HEK293 (cell line): ENCODE measurements around the gene RANGAP1.
A peak's percentile ranks its signal among the peaks of the same experiment; 100 is the strongest.

Experiments
- CTCF ChIA-PET: fragments of 350-600 bp; formaldehyde crosslinking; extraction: SDS; loops from one replicate; lab custom pipeline; 2021; ENCODE audit warnings: antibody characterized with exemption; lab: Yijun Ruan, JAX
- POLR2A ChIA-PET: fragments of 300-600 bp; formaldehyde crosslinking; extraction: SDS; loops from one replicate; lab custom pipeline; 2020; ENCODE audit warnings: antibody characterized with exemption, inconsistent platforms; lab: Yijun Ruan, JAX
- H3K27ac ChIP-seq: fragments of 200-500 bp; sonication (Bioruptor generic); 2 replicates; pipeline ENCODE4 v1.5.1; 2014; ENCODE audit warnings: low read depth, low read length, control low read depth, inconsistent platforms; ENCODE audit errors: extremely low read depth
- H3K36me3 ChIP-seq, 2 experiments: fragments of 200-500 bp in 1 of 2; sonication (Bioruptor generic) in 1 of 2; 1 replicate in 1 of 2; 2 replicates in 1 of 2; pipeline ENCODE4 v1.5.1; 2014 to 2017; ENCODE audit warnings: inconsistent platforms in 2 of 2, low read length in 2 of 2; ENCODE audit not compliant: control insufficient read depth in 2 of 2, insufficient read depth in 1 of 2
- H3K4me1 ChIP-seq: fragments of 200-500 bp; sonication (Bioruptor generic); 2 replicates; pipeline ENCODE4 v1.5.1; 2014; ENCODE audit warnings: mild to moderate bottlenecking, low read length, inconsistent platforms; ENCODE audit not compliant: control insufficient read depth, insufficient read depth
- H3K4me3 ChIP-seq: 2 replicates; pipeline ENCODE4 v1.5.1; 2011; ENCODE audit warnings: low read depth, mild to moderate bottlenecking, control low read depth, low read length, moderate library complexity
- H3K9me3 ChIP-seq: fragments of 200-500 bp; sonication (Bioruptor generic); 2 replicates; pipeline ENCODE4 v1.5.1; 2014; ENCODE audit warnings: low read depth, low read length, inconsistent platforms; ENCODE audit not compliant: control insufficient read depth, insufficient read depth
- FEZF1 ChIP-seq: fragments of 450-650 bp; formaldehyde crosslinking; IDR thresholded peaks from 2 replicates; pipeline ENCODE4 v1.5.1; 2016; ENCODE audit warnings: missing biosample characterization, missing genetic modification characterization
- GLIS1 ChIP-seq: fragments of 450-650 bp; formaldehyde crosslinking; IDR thresholded peaks from 2 replicates; pipeline ENCODE4 v1.5.1; 2016; ENCODE audit warnings: missing biosample characterization, missing genetic modification characterization
- MEIS1 ChIP-seq: sonication (generic); formaldehyde crosslinking; IDR thresholded peaks from 2 replicates; pipeline ENCODE4 v1.8.1; 2022; ENCODE audit warnings: missing genetic modification reagents, mild to moderate bottlenecking, borderline replicate concordance
- SP7 ChIP-seq: fragments of 450-650 bp; formaldehyde crosslinking; IDR thresholded peaks from 2 replicates; pipeline ENCODE4 v1.5.1; 2016; ENCODE audit warnings: missing biosample characterization, missing genetic modification characterization
- TRIM28 ChIP-seq: IDR thresholded peaks from 2 replicates; pipeline ENCODE4 v1.6.1; 2011; ENCODE audit warnings: low read length, control low read depth, borderline replicate concordance
- ZBTB7A ChIP-seq: fragments of 450-650 bp; formaldehyde crosslinking; IDR thresholded peaks from 2 replicates; pipeline ENCODE4 v1.5.1; 2016; ENCODE audit warnings: low read depth, missing biosample characterization, missing genetic modification characterization
- ZNF112 ChIP-seq: fragments of 450-650 bp; formaldehyde crosslinking; IDR thresholded peaks from 2 replicates; pipeline ENCODE4 v1.5.0; 2017; ENCODE audit warnings: missing biosample characterization, missing genetic modification characterization
- ZNF140 ChIP-seq: fragments of 450-650 bp; formaldehyde crosslinking; IDR thresholded peaks from 2 replicates; pipeline ENCODE4 v1.5.1; 2016; ENCODE audit warnings: missing biosample characterization, missing genetic modification characterization
- ZNF169 ChIP-seq: fragments of 450-650 bp; formaldehyde crosslinking; IDR thresholded peaks from 2 replicates; pipeline ENCODE4 v1.5.1; 2016; ENCODE audit warnings: missing biosample characterization, missing genetic modification characterization
- ZNF239 ChIP-seq: fragments of 450-650 bp; formaldehyde crosslinking; IDR thresholded peaks from 2 replicates; pipeline ENCODE4 v1.5.1; 2016; ENCODE audit warnings: missing biosample characterization, missing genetic modification characterization
- ZNF324 ChIP-seq: fragments of 450-650 bp; formaldehyde crosslinking; IDR thresholded peaks from 2 replicates; pipeline ENCODE4 v1.5.1; 2016; ENCODE audit warnings: missing biosample characterization, missing genetic modification characterization
- ZNF449 ChIP-seq: fragments of 450-650 bp; formaldehyde crosslinking; IDR thresholded peaks from 2 replicates; pipeline ENCODE4 v1.5.1; 2017; ENCODE audit warnings: missing biosample characterization, mild to moderate bottlenecking, missing genetic modification characterization, moderate library complexity
- ZNF473 ChIP-seq: fragments of 450-650 bp; formaldehyde crosslinking; IDR thresholded peaks from 2 replicates; pipeline ENCODE4 v1.5.1; 2017; ENCODE audit warnings: missing biosample characterization, missing genetic modification characterization
- ZNF629 ChIP-seq: fragments of 450-650 bp; formaldehyde crosslinking; IDR thresholded peaks from 2 replicates; pipeline ENCODE4 v1.5.1; 2017; ENCODE audit warnings: missing biosample characterization, missing genetic modification characterization
- ZNF677 ChIP-seq: fragments of 450-650 bp; IDR thresholded peaks from 2 replicates; pipeline ENCODE4 v1.5.0; 2018; ENCODE audit warnings: missing biosample characterization, mild to moderate bottlenecking, missing genetic modification characterization, moderate library complexity
- ZSCAN4 ChIP-seq: fragments of 450-650 bp; formaldehyde crosslinking; IDR thresholded peaks from 2 replicates; pipeline ENCODE4 v1.5.1; 2017; ENCODE audit warnings: missing biosample characterization, missing genetic modification characterization
- ZSCAN5A ChIP-seq: fragments of 450-650 bp; formaldehyde crosslinking; IDR thresholded peaks from 2 replicates; pipeline ENCODE4 v1.5.1; 2016; ENCODE audit warnings: missing biosample characterization, missing genetic modification characterization
- TF ChIP-seq, protein P1 (sequence below): fragments of 450-650 bp; formaldehyde crosslinking; IDR thresholded peaks from 2 replicates; pipeline ENCODE4 v1.5.1; 2017; ENCODE audit warnings: missing biosample characterization, missing genetic modification characterization

The RANGAP1 gene

GRCh38 chr22:41327124-41327523, 41.1 kb upstream of the RANGAP1 start:
- CTCF ChIA-PET = no interaction called here
- Histone ChIP-seq H3K27ac (no peak overlapping the region), H3K36me3 (peaks cover 34 to 76% of the 10 kb centered on the region in 2 experiments)

DNA sequence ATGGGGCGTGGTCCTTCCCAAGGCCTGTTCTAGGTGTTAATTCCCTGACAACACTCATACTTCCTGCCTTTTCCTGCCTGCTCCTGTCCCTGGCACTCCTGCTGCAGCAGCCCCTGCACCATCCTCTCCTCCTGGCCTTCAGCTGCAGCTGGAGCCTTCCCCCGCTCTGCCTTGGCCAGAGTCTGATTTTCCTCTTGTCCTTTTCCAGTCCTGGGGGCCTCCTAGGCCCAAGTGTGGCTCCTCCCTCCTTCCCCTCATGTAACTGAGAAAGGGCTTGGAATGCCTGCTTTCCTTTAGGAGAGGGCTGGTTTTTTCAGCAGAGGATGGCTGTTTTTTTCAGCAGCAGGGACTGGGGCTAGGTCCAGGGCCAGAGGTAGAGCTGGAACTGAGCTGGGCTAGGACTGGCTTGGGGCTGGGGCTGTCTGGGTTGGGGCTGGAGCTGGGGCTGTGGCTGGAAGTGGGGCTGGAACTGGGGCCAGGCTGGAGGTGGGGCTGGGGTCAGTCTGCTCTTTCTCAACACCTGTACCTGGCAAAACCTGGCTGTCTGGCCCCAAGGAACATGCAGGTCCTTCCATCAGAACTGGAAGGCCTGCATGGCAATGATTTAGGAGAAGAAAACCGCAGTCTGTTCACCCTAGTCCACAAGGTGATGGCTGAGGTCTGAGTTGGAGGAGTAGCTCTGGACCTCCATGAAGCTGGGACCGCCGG, 39.0 kb upstream of the RANGAP1 start:
- ChIA-PET CTCF (no interaction called here), POLR2A (no interaction called here)
- no peak overlapping the region for H3K4me3 ChIP-seq
- TF ChIP-seq ZNF169 (no peak), ZBTB7A (tag by site-specific recombination) (no peak), ZNF677 (no peak), GLIS1 (tag by site-specific recombination) (peak; percentile 50), ZSCAN5A (tag by site-specific recombination) (no peak), FEZF1 (tag by site-specific recombination) (peak; percentile 84), ZNF449 (no peak)
- no peak overlapping the region for H3K27ac ChIP-seq
- H3K9me3 ChIP-seq = no peaks in the 10 kb centered on the region
- H3K4me1 ChIP-seq = no peaks in the 10 kb centered on the region
- H3K36me3 ChIP-seq = peaks cover 34 to 77% of the 10 kb centered on the region in 2 experiments

More at GRCh38 chr22:41327124-41327523, 41.1 kb upstream of the RANGAP1 start:
- H3K4me3 ChIP-seq = no peak overlapping the region
- no peak for TF ChIP-seq SP7 (tag by site-specific recombination)
- no peak for TF ChIP-seq ZNF239 (tag by site-specific recombination)
- no peak for TF ChIP-seq ZNF112 (tag by site-specific recombination)
- TF ChIP-seq ZNF473 (tag by site-specific recombination) = no peak
- no peak for TF ChIP-seq ZSCAN4 (tag by site-specific recombination)
- TF ChIP-seq TRIM28 = no peak
- no peak for TF ChIP-seq ZNF140 (tag by site-specific recombination)
- TF ChIP-seq, all 188 proteins: peak for 0
- POLR2A ChIA-PET = no interaction called here
- H3K4me1 ChIP-seq = no peaks in the 10 kb centered on the region
- H3K9me3 ChIP-seq = no peaks in the 10 kb centered on the region

- Histone ChIP-seq H3K27ac (no peak overlapping the region), H3K4me1 (no peaks in the 10 kb centered on the region), H3K36me3 (peaks cover 23 to 46% of the 10 kb centered on the region in 2 experiments; a peak in 2 of 3 replicates), H3K9me3 (no peaks in the 10 kb centered on the region), H3K4me3 (no peak overlapping the region)
- POLR2A ChIA-PET = interaction anchor here (1.3 kb wide), 1 partner anchor 34 kb away, joined by 4 read pairs; the partner anchor contains the start of gene RANGAP1
- TF ChIP-seq ZNF629 (tag by site-specific recombination) (no peak), ZNF324 (tag by site-specific recombination) (no peak), MEIS1 (CRISPR knock-in tag) (no peak), ZNF140 (tag by site-specific recombination) (no peak)
- TF ChIP-seq, protein P1, sequence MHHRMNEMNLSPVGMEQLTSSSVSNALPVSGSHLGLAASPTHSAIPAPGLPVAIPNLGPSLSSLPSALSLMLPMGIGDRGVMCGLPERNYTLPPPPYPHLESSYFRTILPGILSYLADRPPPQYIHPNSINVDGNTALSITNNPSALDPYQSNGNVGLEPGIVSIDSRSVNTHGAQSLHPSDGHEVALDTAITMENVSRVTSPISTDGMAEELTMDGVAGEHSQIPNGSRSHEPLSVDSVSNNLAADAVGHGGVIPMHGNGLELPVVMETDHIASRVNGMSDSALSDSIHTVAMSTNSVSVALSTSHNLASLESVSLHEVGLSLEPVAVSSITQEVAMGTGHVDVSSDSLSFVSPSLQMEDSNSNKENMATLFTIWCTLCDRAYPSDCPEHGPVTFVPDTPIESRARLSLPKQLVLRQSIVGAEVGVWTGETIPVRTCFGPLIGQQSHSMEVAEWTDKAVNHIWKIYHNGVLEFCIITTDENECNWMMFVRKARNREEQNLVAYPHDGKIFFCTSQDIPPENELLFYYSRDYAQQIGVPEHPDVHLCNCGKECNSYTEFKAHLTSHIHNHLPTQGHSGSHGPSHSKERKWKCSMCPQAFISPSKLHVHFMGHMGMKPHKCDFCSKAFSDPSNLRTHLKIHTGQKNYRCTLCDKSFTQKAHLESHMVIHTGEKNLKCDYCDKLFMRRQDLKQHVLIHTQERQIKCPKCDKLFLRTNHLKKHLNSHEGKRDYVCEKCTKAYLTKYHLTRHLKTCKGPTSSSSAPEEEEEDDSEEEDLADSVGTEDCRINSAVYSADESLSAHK (tag by site-specific recombination) = no peak
- CTCF ChIA-PET = no interaction called here
These were observed 34.6 kb upstream of the RANGAP1 start for GRCh38 chr22:41320416-41321240.
